Rectal smooth muscle tissue (tissue), 1 donor: Measurements from ENCODE around the gene NSMCE1.

ENCODE experiments used
- H3K27ac ChIP-seq: one replicate; pipeline ENCODE4 v1.7.0; 2013; ENCODE audit warnings: low read depth, low read length, inconsistent platforms
- H3K27me3 ChIP-seq: one replicate; pipeline ENCODE4 v1.7.0; 2013; ENCODE audit warnings: low read length; ENCODE audit not compliant: control insufficient read depth, insufficient read depth
- H3K36me3 ChIP-seq: one replicate; pipeline ENCODE4 v1.7.0; 2013; ENCODE audit warnings: low read length; ENCODE audit not compliant: control insufficient read depth, insufficient read depth
- H3K4me1 ChIP-seq: one replicate; pipeline ENCODE4 v1.7.0; 2013; ENCODE audit warnings: low read length; ENCODE audit not compliant: control insufficient read depth, insufficient read depth
- H3K4me3 ChIP-seq: one replicate; pipeline ENCODE4 v1.7.0; 2013; ENCODE audit warnings: low read length
- H3K9ac ChIP-seq: one replicate; pipeline ENCODE4 v1.7.0; 2013; ENCODE audit warnings: low read length

NSMCE1 gene

DNA sequence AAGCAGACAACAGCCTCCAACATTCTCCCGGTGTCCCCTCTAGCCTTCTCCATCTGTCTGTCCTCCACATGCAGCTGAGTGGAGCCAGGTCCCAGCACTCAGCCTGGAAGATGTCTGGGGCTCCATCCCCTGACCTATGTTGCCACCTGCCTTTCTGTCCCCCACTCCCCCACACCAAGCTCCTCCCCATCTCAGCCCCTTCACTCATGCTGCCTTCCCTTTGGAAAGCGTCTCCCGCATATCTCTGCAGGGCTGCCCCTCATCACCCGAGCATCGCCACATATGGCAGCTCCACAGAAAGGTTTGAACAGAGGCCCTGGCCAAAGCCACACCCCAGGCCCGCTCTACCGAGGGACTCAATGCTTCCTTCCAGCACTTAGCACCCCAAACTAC is 24.2 kb downstream of the NSMCE1 start:
- Histone ChIP-seq H3K4me3 (no peak overlapping the region), H3K4me1 (peaks cover 28% of the 10 kb centered on the region), H3K27me3 (no peaks in the 10 kb centered on the region), H3K9ac (no peak overlapping the region), H3K36me3 (no peaks in the 10 kb centered on the region), H3K27ac (peak overlapping the region; percentile 79)

DNA sequence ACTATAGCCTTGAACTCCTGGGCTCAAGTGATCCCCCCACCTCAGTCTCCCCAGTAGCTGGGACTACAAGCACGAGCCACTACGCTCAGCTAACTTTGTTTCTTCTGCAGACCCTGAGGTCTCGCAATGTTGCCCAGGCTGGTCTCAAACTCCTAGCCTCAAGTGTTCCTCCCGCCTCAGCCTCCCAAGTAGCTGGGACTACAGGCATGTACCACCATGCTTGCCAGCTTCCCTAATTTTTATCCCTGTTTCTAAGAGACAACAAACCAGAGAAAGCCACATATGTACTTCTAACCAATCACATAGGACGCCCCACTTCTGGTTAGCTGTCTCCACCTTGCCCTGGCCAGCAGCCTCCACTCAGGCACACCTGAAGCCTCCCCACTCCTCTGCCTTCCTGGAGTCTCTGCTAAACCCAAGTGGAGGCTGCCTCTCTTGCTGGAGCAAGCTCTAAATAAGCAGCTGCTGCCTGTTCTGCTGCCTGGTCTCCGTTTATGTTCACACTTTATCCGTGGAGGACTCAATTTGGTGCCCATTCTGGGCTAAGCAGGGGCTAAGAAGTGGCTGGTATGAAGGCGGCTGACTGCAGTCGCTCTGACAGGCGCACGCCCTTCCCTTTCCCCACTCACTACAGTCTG is 24.7 kb downstream of the NSMCE1 start:
- peaks cover 28% of the 10 kb centered on the region for H3K4me1 ChIP-seq
- no peak overlapping the region for H3K4me3 ChIP-seq
- H3K27me3 ChIP-seq: no peaks in the 10 kb centered on the region
- no peak overlapping the region for H3K9ac ChIP-seq
- H3K27ac ChIP-seq: peak overlapping the region; percentile 79
- no peaks in the 10 kb centered on the region for H3K36me3 ChIP-seq

DNA sequence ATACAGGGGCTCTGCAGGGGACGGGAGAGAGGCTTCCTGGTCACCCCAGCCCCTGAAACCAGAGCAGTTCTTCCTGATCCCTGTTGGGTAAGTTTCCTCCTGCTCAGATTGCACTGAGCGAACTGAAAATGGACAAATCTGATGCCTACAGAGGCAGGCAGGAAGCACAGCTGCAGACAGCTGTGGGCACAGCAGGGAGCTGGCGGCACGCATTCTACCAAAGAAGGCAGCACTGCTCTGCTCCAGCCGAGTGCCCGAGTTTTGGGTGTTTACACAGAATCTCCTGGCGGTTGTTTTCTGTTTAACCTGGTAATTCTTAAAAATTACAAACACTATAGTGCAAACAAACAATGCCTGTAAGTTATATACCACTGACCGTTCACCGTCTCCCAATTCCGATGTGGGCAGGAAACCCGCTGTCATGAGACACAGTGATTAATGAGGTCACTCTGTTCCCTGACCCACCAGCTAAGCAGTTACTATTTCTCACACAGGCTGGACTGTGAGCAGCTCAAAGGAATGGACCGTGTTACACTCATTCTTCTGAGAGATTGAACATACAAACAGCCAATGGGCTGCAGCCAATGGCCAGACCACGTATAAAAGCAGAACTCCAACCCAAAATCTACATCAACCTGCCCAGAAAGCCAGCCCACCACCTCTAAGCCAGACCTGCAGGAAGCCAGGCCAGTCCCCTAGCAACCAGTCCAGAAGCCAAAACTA is 25.5 kb downstream of the NSMCE1 start:
- Histone ChIP-seq H3K36me3 (no peaks in the 10 kb centered on the region), H3K4me3 (peak overlapping the region; percentile 5), H3K9ac (no peak overlapping the region), H3K27ac (peak overlapping the region; percentile 79), H3K4me1 (peaks cover 28% of the 10 kb centered on the region), H3K27me3 (no peaks in the 10 kb centered on the region)

- Histone ChIP-seq H3K27me3 (no peaks in the 10 kb centered on the region), H3K27ac (peak overlapping the region; percentile 79), H3K36me3 (no peaks in the 10 kb centered on the region), H3K9ac (no peak overlapping the region), H3K4me1 (peaks cover 28% of the 10 kb centered on the region), H3K4me3 (peak overlapping the region; percentile 5)
These were observed 26.2 kb downstream of the NSMCE1 start for GRCh38 chr16:27242398-27242797.

DNA sequence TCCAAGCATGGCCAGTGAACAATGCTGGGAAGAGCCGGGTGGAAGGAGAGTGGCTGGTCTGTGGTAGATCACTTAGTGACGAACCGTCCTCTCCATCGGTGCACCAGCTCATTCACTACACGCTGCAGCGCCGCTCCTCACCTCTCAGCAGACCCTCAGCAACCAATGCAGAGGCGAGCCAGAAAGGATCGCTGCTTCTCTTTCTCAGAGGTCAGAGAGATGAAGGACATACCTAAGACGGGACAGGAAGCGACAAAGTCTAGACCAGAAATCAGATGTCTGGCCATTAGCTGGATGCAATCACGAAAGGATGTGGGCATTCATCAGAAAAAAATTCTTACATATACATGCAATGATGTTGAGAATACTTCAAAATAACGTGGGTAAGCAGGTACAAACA is 26.9 kb downstream of the NSMCE1 start:
- Histone ChIP-seq H3K4me1 (peaks cover 28% of the 10 kb centered on the region), H3K27ac (peak overlapping the region; percentile 79), H3K27me3 (no peaks in the 10 kb centered on the region), H3K36me3 (no peaks in the 10 kb centered on the region), H3K9ac (no peak overlapping the region), H3K4me3 (no peak overlapping the region)

GRCh38 chr16:27240948-27241531 is 27.5 kb downstream of the NSMCE1 start:
- Histone ChIP-seq H3K27ac (peak overlapping the region; percentile 79), H3K27me3 (no peaks in the 10 kb centered on the region), H3K4me3 (no peak overlapping the region), H3K9ac (no peak overlapping the region), H3K4me1 (peaks cover 28% of the 10 kb centered on the region), H3K36me3 (no peaks in the 10 kb centered on the region)

DNA sequence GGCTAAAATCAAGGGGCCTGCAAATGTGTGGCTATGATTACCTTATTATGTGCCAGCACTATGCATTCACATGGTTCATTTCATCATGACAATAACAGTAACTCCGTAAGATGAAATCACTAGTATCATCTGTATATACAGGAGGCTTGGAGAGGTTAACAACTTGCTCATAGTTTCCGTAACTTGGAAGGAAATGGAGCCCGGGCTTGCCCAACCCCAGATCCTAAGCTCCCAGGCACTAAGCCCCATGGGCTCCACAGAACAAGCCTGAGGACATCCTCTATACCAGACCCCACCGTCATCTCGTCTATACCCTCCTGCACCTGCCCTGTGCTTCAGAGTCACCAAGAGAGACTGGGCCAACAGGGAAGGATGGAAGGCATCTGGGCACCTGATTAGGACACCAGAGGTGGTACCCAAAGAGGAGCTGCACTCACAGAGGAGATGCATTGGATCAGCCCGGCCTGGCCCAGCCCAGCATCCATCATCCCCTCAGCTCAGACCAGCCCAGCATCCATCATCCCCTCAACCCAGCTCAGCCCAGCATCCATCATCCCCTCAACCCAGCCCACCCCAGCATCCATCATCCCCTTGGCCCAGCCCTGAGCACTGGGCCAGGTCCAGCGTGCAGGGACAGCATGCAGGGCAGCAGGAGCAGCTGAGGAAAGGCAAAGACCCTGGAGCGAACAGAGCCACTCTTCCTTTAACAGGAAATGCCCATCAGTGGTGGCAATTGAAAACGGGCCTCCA is 28.5 kb downstream of the NSMCE1 start:
- Histone ChIP-seq H3K9ac (no peak overlapping the region), H3K36me3 (no peaks in the 10 kb centered on the region), H3K4me3 (no peak overlapping the region), H3K27me3 (no peaks in the 10 kb centered on the region), H3K27ac (no peak overlapping the region), H3K4me1 (peaks cover 26% of the 10 kb centered on the region)

GRCh38 chr16:27239026-27239425 is 29.5 kb downstream of the NSMCE1 start:
- Histone ChIP-seq H3K4me1 (peaks cover 21% of the 10 kb centered on the region), H3K27ac (no peak overlapping the region), H3K27me3 (no peaks in the 10 kb centered on the region), H3K4me3 (no peak overlapping the region), H3K9ac (no peak overlapping the region), H3K36me3 (no peaks in the 10 kb centered on the region)

DNA sequence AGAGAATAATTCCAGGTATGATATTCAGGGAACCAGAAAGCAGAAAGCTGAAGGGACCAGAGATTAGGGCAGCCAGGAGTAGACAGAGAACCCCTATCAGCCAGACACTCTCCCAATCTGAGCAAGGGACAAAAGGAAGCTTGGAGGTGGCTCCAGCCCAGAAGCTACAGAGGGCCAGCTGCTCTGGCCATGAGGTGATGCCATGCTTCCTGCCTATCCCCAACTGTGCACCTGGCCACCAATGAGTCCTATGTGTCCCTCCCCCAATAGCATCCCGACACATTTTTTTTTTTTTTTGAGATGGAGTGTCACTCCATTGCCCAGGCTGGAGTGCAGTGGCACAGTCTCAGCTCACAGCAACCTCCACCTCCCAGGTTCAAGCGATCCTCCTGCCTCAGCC is 30.0 kb downstream of the NSMCE1 start:
- Histone ChIP-seq H3K4me3 (no peak overlapping the region), H3K36me3 (no peaks in the 10 kb centered on the region), H3K4me1 (peaks cover 19% of the 10 kb centered on the region), H3K27ac (no peak overlapping the region), H3K27me3 (no peaks in the 10 kb centered on the region), H3K9ac (no peak overlapping the region)

GRCh38 chr16:27238016-27238587 is 30.5 kb downstream of the NSMCE1 start:
- Histone ChIP-seq H3K27ac (no peak overlapping the region), H3K27me3 (no peaks in the 10 kb centered on the region), H3K4me3 (no peak overlapping the region), H3K9ac (no peak overlapping the region), H3K4me1 (peaks cover 15% of the 10 kb centered on the region), H3K36me3 (no peaks in the 10 kb centered on the region)

DNA sequence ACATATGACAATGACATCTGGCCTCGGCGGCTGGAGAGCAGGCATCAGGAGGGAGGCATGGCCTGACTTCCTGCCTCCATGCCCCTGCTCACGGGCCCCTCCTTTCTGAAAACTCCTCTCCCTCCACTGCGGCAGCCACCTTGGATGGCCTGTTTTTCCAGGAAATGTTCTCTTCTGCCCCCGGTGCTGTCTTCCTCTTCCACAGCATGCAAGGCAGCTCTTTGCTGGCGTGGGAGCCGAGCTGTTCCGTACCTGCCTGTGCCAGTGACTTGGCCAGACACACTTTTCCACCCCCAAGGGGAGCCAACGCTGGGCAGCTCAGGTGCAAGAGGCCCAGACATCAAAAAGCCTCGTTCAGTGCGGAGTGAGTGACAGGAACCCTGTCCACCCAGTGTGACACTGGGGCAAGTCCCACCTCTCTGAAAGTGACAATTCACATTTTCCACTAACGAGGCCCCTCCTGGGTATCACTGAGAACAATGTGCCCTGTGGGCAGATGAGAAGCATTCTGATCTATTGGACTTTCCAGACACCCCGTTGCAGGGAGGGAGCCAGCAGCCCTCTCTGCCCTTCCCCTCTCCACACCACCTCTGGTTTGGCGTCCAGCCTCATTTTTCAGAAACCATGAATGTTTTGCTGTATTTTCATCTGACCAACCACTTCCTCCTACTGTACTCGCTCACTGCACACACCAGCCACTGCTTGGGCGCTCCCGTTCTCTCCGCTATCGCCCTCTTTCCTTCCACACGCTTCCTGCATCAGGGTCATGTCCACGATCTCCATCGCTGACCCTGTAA is 31.2 kb downstream of the NSMCE1 start:
- Histone ChIP-seq H3K36me3 (no peaks in the 10 kb centered on the region), H3K27me3 (no peaks in the 10 kb centered on the region), H3K4me3 (no peak overlapping the region), H3K9ac (no peak overlapping the region), H3K4me1 (peaks cover 12% of the 10 kb centered on the region), H3K27ac (no peak overlapping the region)
